Peyer's patch (tissue), 4 donors: ENCODE data around the gene ABCA3. TPM values are rescaled to one million over a fixed set of nuclear protein-coding genes. Genes with fewer than 3 reads are reported as not detected.

Experiments used
- DNase-seq, 3 donors: peaks; one replicate each; pipeline ENCODE4 v3.0.0-alpha.2; 2017 to 2019
- H3K27ac ChIP-seq, 4 donors: fragments of 200-600 bp; sonication (generic); one replicate each; pipeline ENCODE4 v1.5.1; 2016 to 2019
- H3K27me3 ChIP-seq, 2 donors: fragments of 200-600 bp; sonication (generic); one replicate each; pipeline ENCODE4 v1.5.1; 2019
- H3K36me3 ChIP-seq, 3 donors: fragments of 200-600 bp; sonication (generic); one replicate each; pipeline ENCODE4 v1.5.1; 2016 to 2019
- H3K4me1 ChIP-seq, 4 donors: fragments of 200-600 bp; sonication (generic); one replicate each; pipeline ENCODE4 v1.5.1; 2016 to 2019
- H3K4me3 ChIP-seq, 4 donors: fragments of 200-600 bp; sonication (generic); 1 replicate in 3 of 4; 2 replicates in 1 of 4; pipeline ENCODE4 v1.5.1; 2016 to 2019; ENCODE audit warnings: mild to moderate bottlenecking in 1 of 4
- H3K9me3 ChIP-seq, 4 donors: fragments of 200-600 bp; sonication (generic); one replicate each; pipeline ENCODE4 v1.5.1; 2016 to 2019; ENCODE audit warnings: mild to moderate bottlenecking in 1 of 4
- CTCF ChIP-seq, 6 experiments: fragments of 450-650 bp in 4 of 6; fragments of 200-600 bp in 2 of 6; sonication (generic) in 1 of 6; IDR thresholded peaks; one replicate each; pipeline ENCODE4 v1.5.1; 2017 to 2019; ENCODE audit warnings: antibody characterized with exemption in 6 of 6, mild to moderate bottlenecking in 3 of 6, moderate library complexity in 1 of 6
- POLR2A ChIP-seq, 2 donors: fragments of 450-650 bp; IDR thresholded peaks; one replicate each; pipeline ENCODE4 v1.5.1; 2017; ENCODE audit warnings: antibody characterized with exemption in 2 of 2, mild to moderate bottlenecking in 2 of 2, moderate library complexity in 2 of 2
- total RNA-seq, 4 donors: library from RNA; depleted of rRNA; stranded (reverse); fragments of >200 nt; gene quantifications; one replicate each; pipeline ENCODE4 v1.1.0, GENCODE V29; 2016

The ABCA3 gene
- total RNA-seq, 4 donors from 2014 or later: 3.2 to 6.6 (median 4.6) TPM

GRCh38 chr16:2308089-2308962 lies 32.2 kb downstream of the ABCA3 start:
- Histone ChIP-seq H3K27me3 (no peaks in the 10 kb centered on the region), H3K36me3 (no peaks in the 10 kb centered on the region), H3K4me1 (no peaks in the 10 kb centered on the region), H3K9me3 (no peaks in the 10 kb centered on the region), H3K4me3 (no peak overlapping the region), H3K27ac (no peak overlapping the region)
- no peak for TF ChIP-seq CTCF (IDR thresholded peaks at IDR 0.05)
- DNase-seq: no peak

- no peaks in the 10 kb centered on the region for H3K9me3 ChIP-seq
- no peak for DNase-seq
- no peak overlapping the region for H3K4me3 ChIP-seq
- H3K4me1 ChIP-seq: no peaks in the 10 kb centered on the region
- no peak overlapping the region for H3K27ac ChIP-seq
- no peaks in the 10 kb centered on the region for H3K27me3 ChIP-seq
- TF ChIP-seq CTCF (IDR thresholded peaks at IDR 0.05): no peak
- no peak for TF ChIP-seq POLR2A (IDR thresholded peaks at IDR 0.05)
- H3K36me3 ChIP-seq: no peaks in the 10 kb centered on the region
These were observed 40.7 kb downstream of the ABCA3 start for GRCh38 chr16:2299915-2300192.

GRCh38 chr16:2299121-2299914 lies 41.2 kb downstream of the ABCA3 start:
- TF ChIP-seq POLR2A (IDR thresholded peaks at IDR 0.05) (no peak), CTCF (IDR thresholded peaks at IDR 0.05) (no peak)
- Histone ChIP-seq H3K4me1 (no peaks in the 10 kb centered on the region), H3K36me3 (no peaks in the 10 kb centered on the region), H3K4me3 (no peak overlapping the region), H3K27me3 (no peaks in the 10 kb centered on the region), H3K9me3 (no peaks in the 10 kb centered on the region), H3K27ac (no peak overlapping the region)
- DNase-seq: no peak

- Histone ChIP-seq H3K9me3 (no peaks in the 10 kb centered on the region), H3K36me3 (no peaks in the 10 kb centered on the region), H3K4me3 (no peak overlapping the region), H3K27ac (no peak overlapping the region), H3K4me1 (no peaks in the 10 kb centered on the region), H3K27me3 (no peaks in the 10 kb centered on the region)
- DNase-seq: no peak
- TF ChIP-seq CTCF (IDR thresholded peaks at IDR 0.05) (no peak), POLR2A (IDR thresholded peaks at IDR 0.05) (no peak)
These were observed 41.9 kb downstream of the ABCA3 start for GRCh38 chr16:2298621-2299020.

- H3K4me3 ChIP-seq: no peak overlapping the region
- no peaks in the 10 kb centered on the region for H3K9me3 ChIP-seq
- no peak overlapping the region for H3K27ac ChIP-seq
- no peak for DNase-seq
- H3K36me3 ChIP-seq: no peaks in the 10 kb centered on the region
- H3K4me1 ChIP-seq: no peaks in the 10 kb centered on the region
- no peak for TF ChIP-seq CTCF (IDR thresholded peaks at IDR 0.05)
- TF ChIP-seq POLR2A (IDR thresholded peaks at IDR 0.05): no peak
- H3K27me3 ChIP-seq: no peaks in the 10 kb centered on the region
These were observed 43.0 kb downstream of the ABCA3 start for GRCh38 chr16:2297506-2297860.
